Large intestine (tissue), 3 donors: ENCODE measurements around the gene NSMCE4A. TPM values are rescaled to one million over a fixed set of nuclear protein-coding genes. Genes with fewer than 3 reads are reported as not detected.
"Not testable (repeated sequence)": the region's sequence is repeated elsewhere in the genome, so short reads cannot be mapped to it uniquely, and the experiment has no call there.

Source experiments
- DNase-seq, 2 donors: peaks; one replicate each; pipeline versions ENCODE4 v3.0.0 to v3.0.0-alpha.2; 2013
- H3K27ac ChIP-seq: one replicate; pipeline ENCODE4 v1.5.1; 2013; ENCODE audit warnings: low read length
- H3K27me3 ChIP-seq: 2 replicates; pipeline ENCODE4 v1.6.1; 2013; ENCODE audit warnings: low read length; ENCODE audit not compliant: control insufficient read depth, insufficient read depth
- H3K36me3 ChIP-seq: 2 replicates; pipeline ENCODE4 v1.6.1; 2013; ENCODE audit warnings: low read length; ENCODE audit not compliant: control insufficient read depth, insufficient read depth
- H3K4me1 ChIP-seq: one replicate; pipeline ENCODE4 v1.6.1; 2013; ENCODE audit warnings: low read length; ENCODE audit not compliant: control insufficient read depth, insufficient read depth
- H3K4me3 ChIP-seq: one replicate; pipeline ENCODE4 v1.5.1; 2013; ENCODE audit warnings: low read length
- H3K9me3 ChIP-seq: one replicate; pipeline ENCODE4 v1.6.1; 2013; ENCODE audit warnings: mild to moderate bottlenecking, low read depth, low read length, moderate library complexity; ENCODE audit not compliant: control insufficient read depth
- WGBS: methylation state at CpG from one replicate; pipeline ENCODE4 v1.1.5; 2013; ENCODE audit warnings: low lambda C conversion rate; ENCODE audit not compliant: insufficient coverage; 5-methylcytosine and 5-hydroxymethylcytosine counted together
- polyA plus RNA-seq: library from polyadenylated mRNA; unstranded; fragments of 120-200 nt; gene quantifications from one replicate; pipeline ENCODE4 v1.2.1, GENCODE V29; 2013

NSMCE4A gene
- polyA plus RNA-seq, 1 donor: 77.2 TPM

- WGBS: 0% methylated on average over 6 of the region's 20 CpGs
- peak overlapping the region; percentile 94 for H3K27ac ChIP-seq
- no peaks in the 10 kb centered on the region for H3K27me3 ChIP-seq
- no peaks in the 10 kb centered on the region for H3K9me3 ChIP-seq
- H3K36me3 ChIP-seq: peaks cover 9% of the 10 kb centered on the region
- peak in 1 of 2 donors; percentile 53 for DNase-seq
- H3K4me1 ChIP-seq: peaks cover 19% of the 10 kb centered on the region
- H3K4me3 ChIP-seq: peak overlapping the region; percentile 92
Observed at GRCh38 chr10:121926671-121927317, 48.2 kb downstream of the NSMCE4A start.

GRCh38 chr10:121926157-121926556 lies 48.9 kb downstream of the NSMCE4A start:
- Histone ChIP-seq H3K27me3 (no peaks in the 10 kb centered on the region), H3K4me1 (peaks cover 18% of the 10 kb centered on the region), H3K27ac (peak overlapping the region; percentile 94), H3K4me3 (peak overlapping the region; percentile 92), H3K9me3 (no peaks in the 10 kb centered on the region), H3K36me3 (peaks cover 12% of the 10 kb centered on the region)
- DNase-seq: no peak
- 97% methylated on average over 3 of the region's 4 CpGs for WGBS

GRCh38 chr10:121921238-121921931 lies 53.6 kb downstream of the NSMCE4A start:
- H3K4me1 ChIP-seq: no peaks in the 10 kb centered on the region
- no peak overlapping the region for H3K27ac ChIP-seq
- no peak overlapping the region for H3K4me3 ChIP-seq
- no peaks in the 10 kb centered on the region for H3K27me3 ChIP-seq
- H3K36me3 ChIP-seq: peaks cover 35% of the 10 kb centered on the region
- H3K9me3 ChIP-seq: no peaks in the 10 kb centered on the region
- no peak for DNase-seq
- WGBS: 83% methylated on average over 2 of the region's 10 CpGs

GRCh38 chr10:121919666-121920065 lies 55.4 kb downstream of the NSMCE4A start:
- H3K9me3 ChIP-seq: no peaks in the 10 kb centered on the region
- H3K27me3 ChIP-seq: no peaks in the 10 kb centered on the region
- DNase-seq: no peak
- H3K36me3 ChIP-seq: peaks cover 35% of the 10 kb centered on the region
- H3K4me1 ChIP-seq: no peaks in the 10 kb centered on the region
- H3K4me3 ChIP-seq: no peak overlapping the region
- 40% methylated on average over 1 of the region's 10 CpGs for WGBS
- H3K27ac ChIP-seq: no peak overlapping the region

GRCh38 chr10:121918800-121919199 lies 56.2 kb downstream of the NSMCE4A start:
- peaks cover 38% of the 10 kb centered on the region for H3K36me3 ChIP-seq
- not testable (repeated sequence) for H3K27me3 ChIP-seq, DNase-seq, H3K9me3 ChIP-seq, H3K4me3 ChIP-seq, H3K27ac ChIP-seq, H3K4me1 ChIP-seq
- no CpG with 5 or more reads among the region's 7 CpGs for WGBS

- Histone ChIP-seq H3K36me3 (peaks cover 41% of the 10 kb centered on the region), H3K27me3 (no peaks in the 10 kb centered on the region), H3K27ac (no peak overlapping the region), H3K9me3 (no peaks in the 10 kb centered on the region), H3K4me3 (no peak overlapping the region), H3K4me1 (no peaks in the 10 kb centered on the region)
- DNase-seq: no peak
- no CpG with 5 or more reads among the region's 6 CpGs for WGBS
Observed at GRCh38 chr10:121914661-121915060, 60.4 kb downstream of the NSMCE4A start.

- no peaks in the 10 kb centered on the region for H3K9me3 ChIP-seq
- H3K27ac ChIP-seq: no peak overlapping the region
- H3K4me1 ChIP-seq: no peaks in the 10 kb centered on the region
- no peak overlapping the region for H3K4me3 ChIP-seq
- WGBS: no CpG with 5 or more reads among the region's 2 CpGs
- H3K36me3 ChIP-seq: peaks cover 42% of the 10 kb centered on the region
- no peaks in the 10 kb centered on the region for H3K27me3 ChIP-seq
- no peak for DNase-seq
Observed at GRCh38 chr10:121911421-121911697, 63.7 kb downstream of the NSMCE4A start.

GRCh38 chr10:121910673-121911420 lies 64.2 kb downstream of the NSMCE4A start:
- no peak overlapping the region for H3K4me3 ChIP-seq
- WGBS: 69% methylated on average over 3 of the region's 5 CpGs
- H3K27me3 ChIP-seq: no peaks in the 10 kb centered on the region
- no peak for DNase-seq
- no peaks in the 10 kb centered on the region for H3K4me1 ChIP-seq
- H3K36me3 ChIP-seq: peaks cover 42% of the 10 kb centered on the region
- H3K9me3 ChIP-seq: no peaks in the 10 kb centered on the region
- H3K27ac ChIP-seq: no peak overlapping the region

Other genes starting within 250 kb of the NSMCE4A start
- 23.4 TPM for gene ATE1, start 47.2 kb downstream of the NSMCE4A start, polyA plus RNA-seq
- 85.5 TPM for gene TACC2, start 13.9 kb upstream of the NSMCE4A start, polyA plus RNA-seq